SJSA1 (cell line): ENCODE data around the gene PSEN2. TPM values are rescaled to one million over a fixed set of nuclear protein-coding genes. Genes with fewer than 3 reads are reported as not detected.

ENCODE experiments used
- total RNA-seq: library from RNA; depleted of rRNA; stranded (reverse); fragments of >200 nt; shearing (Covaris generic); gene quantifications from 2 replicates; pipeline ENCODE4 v1.2.3, GENCODE V29; 2014; rRNA removed

The PSEN2 gene
- total RNA-seq, 1 experiment from 2014 or later, result 13.2 TPM

Other genes with a start within 250 kb of the PSEN2 start
- 4.0 and 6.4 TPM in 2 replicates for gene ITPKB, start 131.3 kb upstream of the PSEN2 start, total RNA-seq
- 4.4 and 4.8 TPM in 2 replicates for gene COQ8A, start 69.7 kb downstream of the PSEN2 start, total RNA-seq